Activated T-cell treated with anti-CD3 and anti-CD28 coated beads, Interleukin-2, amount 50 U/mL, for 4 hours (primary cell): ENCODE measurements around the gene CEP85L. TPM values are rescaled to one million over a fixed set of nuclear protein-coding genes. Genes with fewer than 3 reads are reported as not detected.

Experiments used
- ATAC-seq, 2 donors: fragments of 200-7000 bp; cut with Tn5 transposase; one replicate each; pipeline ENCODE4 v1.10.0; 2021
- DNase-seq: peaks from one replicate; pipeline ENCODE4 v3.0.0-alpha.2; 2020
- H3K27me3 Mint-ChIP-seq: one replicate; pipeline ENCODE4 v1.8.0; 2021; ENCODE audit warnings: low read depth, mixed read lengths
- H3K36me3 Mint-ChIP-seq: one replicate; pipeline ENCODE4 v1.8.0; 2022; ENCODE audit warnings: mixed read lengths; ENCODE audit not compliant: insufficient read depth
- H3K4me1 Mint-ChIP-seq: one replicate; pipeline ENCODE4 v1.8.0; 2021; ENCODE audit warnings: low read depth, mixed read lengths
- H3K4me3 Mint-ChIP-seq: one replicate; pipeline ENCODE4 v1.8.0; 2021; ENCODE audit warnings: mild to moderate bottlenecking, moderate library complexity, mixed read lengths
- H3K9me3 Mint-ChIP-seq: one replicate; pipeline ENCODE4 v1.8.0; 2021; ENCODE audit warnings: mixed read lengths
- total RNA-seq, 3 donors: library from RNA; stranded (reverse); gene quantifications; one replicate each; pipeline ENCODE4 v1.2.1, GENCODE V29; 2021

The CEP85L gene
- total RNA-seq, 3 donors from 2014 or later, result 23.1 to 27.9 (median 26.8) TPM

GRCh38 chr6:118672678-118673077, 21.3 kb upstream of the CEP85L start:
- peaks cover 5% of the 10 kb centered on the region for H3K36me3 Mint-ChIP-seq
- H3K27me3 Mint-ChIP-seq, result no peaks in the 10 kb centered on the region
- no peak for DNase-seq
- ATAC-seq, result no peak
- H3K9me3 Mint-ChIP-seq, result no peaks in the 10 kb centered on the region
- no peak overlapping the region for H3K4me3 Mint-ChIP-seq
- peaks cover 53% of the 10 kb centered on the region for H3K4me1 Mint-ChIP-seq

GRCh38 chr6:118669561-118669960, 18.2 kb upstream of the CEP85L start:
- no peak for ATAC-seq
- Mint-ChIP-seq H3K4me3 (no peak overlapping the region), H3K36me3 (peaks cover 3% of the 10 kb centered on the region), H3K27me3 (no peaks in the 10 kb centered on the region), H3K4me1 (peaks cover 70% of the 10 kb centered on the region), H3K9me3 (no peaks in the 10 kb centered on the region)
- no peak for DNase-seq

GRCh38 chr6:118668761-118669385, 17.5 kb upstream of the CEP85L start:
- H3K9me3 Mint-ChIP-seq, result no peaks in the 10 kb centered on the region
- H3K36me3 Mint-ChIP-seq, result peaks cover under 1% of the 10 kb centered on the region
- peaks cover 77% of the 10 kb centered on the region for H3K4me1 Mint-ChIP-seq
- H3K27me3 Mint-ChIP-seq, result no peaks in the 10 kb centered on the region
- no peak overlapping the region for H3K4me3 Mint-ChIP-seq
- ATAC-seq (no peak), DNase-seq (no peak)

- Mint-ChIP-seq H3K4me3 (no peak overlapping the region), H3K4me1 (peaks cover 75% of the 10 kb centered on the region), H3K9me3 (no peaks in the 10 kb centered on the region), H3K27me3 (no peaks in the 10 kb centered on the region), H3K36me3 (no peaks in the 10 kb centered on the region)
- DNase-seq (no peak), ATAC-seq (no peak)
These were observed 16.6 kb upstream of the CEP85L start for GRCh38 chr6:118667988-118668387.

GRCh38 chr6:118665011-118665410, 13.6 kb upstream of the CEP85L start:
- Mint-ChIP-seq H3K9me3 (no peaks in the 10 kb centered on the region), H3K36me3 (peaks cover 3% of the 10 kb centered on the region), H3K4me3 (peak overlapping the region; percentile 80), H3K27me3 (no peaks in the 10 kb centered on the region), H3K4me1 (peaks cover 76% of the 10 kb centered on the region)
- DNase-seq (no peak), ATAC-seq (peak; percentile 58 to 61)

- H3K4me3 Mint-ChIP-seq, result peak overlapping the region; percentile 80
- H3K9me3 Mint-ChIP-seq, result no peaks in the 10 kb centered on the region
- ATAC-seq (peak; percentile 46 to 48), DNase-seq (no peak)
- peaks cover 3% of the 10 kb centered on the region for H3K36me3 Mint-ChIP-seq
- H3K4me1 Mint-ChIP-seq, result peaks cover 76% of the 10 kb centered on the region
- no peaks in the 10 kb centered on the region for H3K27me3 Mint-ChIP-seq
These were observed 12.9 kb upstream of the CEP85L start for GRCh38 chr6:118663993-118664985.

GRCh38 chr6:118661831-118662230, 10.4 kb upstream of the CEP85L start:
- DNase-seq (no peak), ATAC-seq (no peak)
- H3K4me1 Mint-ChIP-seq, result peaks cover 65% of the 10 kb centered on the region
- H3K4me3 Mint-ChIP-seq, result no peak overlapping the region
- no peaks in the 10 kb centered on the region for H3K27me3 Mint-ChIP-seq
- peaks cover 3% of the 10 kb centered on the region for H3K36me3 Mint-ChIP-seq
- H3K9me3 Mint-ChIP-seq, result no peaks in the 10 kb centered on the region

- DNase-seq, result peak; percentile 49
- Mint-ChIP-seq H3K27me3 (no peaks in the 10 kb centered on the region), H3K4me3 (peak overlapping the region; percentile 2), H3K4me1 (peaks cover 67% of the 10 kb centered on the region), H3K36me3 (peaks cover 3% of the 10 kb centered on the region), H3K9me3 (no peaks in the 10 kb centered on the region)
- peak; percentile 25 to 54 for ATAC-seq
These were observed 8.8 kb upstream of the CEP85L start for GRCh38 chr6:118660218-118660569.

- peaks cover 3% of the 10 kb centered on the region for H3K36me3 Mint-ChIP-seq
- ATAC-seq (peak; percentile 58 to 70), DNase-seq (no peak)
- H3K9me3 Mint-ChIP-seq, result no peaks in the 10 kb centered on the region
- no peaks in the 10 kb centered on the region for H3K27me3 Mint-ChIP-seq
- H3K4me3 Mint-ChIP-seq, result peak overlapping the region; percentile 2
- peaks cover 69% of the 10 kb centered on the region for H3K4me1 Mint-ChIP-seq
These were observed 8.3 kb upstream of the CEP85L start for GRCh38 chr6:118659513-118660217.

- ATAC-seq, result peak; percentile 20 to 39
- peak overlapping the region; percentile 17 for H3K4me3 Mint-ChIP-seq
- no peaks in the 10 kb centered on the region for H3K27me3 Mint-ChIP-seq
- H3K4me1 Mint-ChIP-seq, result peaks cover 60% of the 10 kb centered on the region
- no peaks in the 10 kb centered on the region for H3K9me3 Mint-ChIP-seq
- no peak for DNase-seq
- H3K36me3 Mint-ChIP-seq, result peaks cover 3% of the 10 kb centered on the region
These were observed 5.6 kb upstream of the CEP85L start for GRCh38 chr6:118656847-118657451.

GRCh38 chr6:118652051-118652615, 742 bp upstream of the CEP85L start:
- Mint-ChIP-seq H3K9me3 (no peaks in the 10 kb centered on the region), H3K27me3 (no peaks in the 10 kb centered on the region), H3K4me1 (peaks cover 47% of the 10 kb centered on the region), H3K36me3 (no peaks in the 10 kb centered on the region), H3K4me3 (peak overlapping the region; percentile 91)
- no peak for ATAC-seq
- no peak for DNase-seq

- no peaks in the 10 kb centered on the region for H3K9me3 Mint-ChIP-seq
- DNase-seq (peak; percentile 24), ATAC-seq (peak; percentile 45 to 51)
- H3K27me3 Mint-ChIP-seq, result no peaks in the 10 kb centered on the region
- H3K4me1 Mint-ChIP-seq, result peaks cover 41% of the 10 kb centered on the region
- no peaks in the 10 kb centered on the region for H3K36me3 Mint-ChIP-seq
- H3K4me3 Mint-ChIP-seq, result peak overlapping the region; percentile 88
These were observed 659 bp downstream of the CEP85L start for GRCh38 chr6:118650582-118651281.

GRCh38 chr6:118649918-118650581, 1.3 kb downstream of the CEP85L start:
- Mint-ChIP-seq H3K36me3 (no peaks in the 10 kb centered on the region), H3K9me3 (no peaks in the 10 kb centered on the region), H3K4me1 (peaks cover 38% of the 10 kb centered on the region), H3K4me3 (peak overlapping the region; percentile 88), H3K27me3 (no peaks in the 10 kb centered on the region)
- ATAC-seq (no peak), DNase-seq (no peak)
